Right lobe of liver (tissue), 4 donors: ENCODE measurements around the gene NAGS.

ENCODE experiments used
- CTCF ChIP-seq, 4 donors: fragments of 200-600 bp in 3 of 4; fragments of 450-650 bp in 1 of 4; IDR thresholded peaks; one replicate each; pipeline versions ENCODE4 v1.5.1 to v1.8.0; 2016 to 2022; ENCODE audit warnings: antibody characterized with exemption in 4 of 4, mild to moderate bottlenecking in 2 of 4
- POLR2A ChIP-seq: fragments of 450-650 bp; IDR thresholded peaks from one replicate; pipeline ENCODE4 v1.6.1; 2017; ENCODE audit warnings: antibody characterized with exemption, mild to moderate bottlenecking
- donor health status: DM: no; HTN: no; CAD: no.
- donor health status: DM: no; HTN: no; CAD: no.
- donor health status: DM: no; HTN: yes; CAD: no.

GRCh38 chr17:44012874-44013273 is 8.5 kb downstream of the NAGS start:
- no peak for TF ChIP-seq CTCF (IDR thresholded peaks at IDR 0.05)
- TF ChIP-seq POLR2A = no peak
